NB4 (cell line): Measurements from ENCODE around the gene MYO7B.

Source experiments
- DNase-seq: peaks from one replicate; pipeline ENCODE4 v3.0.0; 2010; ENCODE audit warnings: low read depth
- H3K4me3 ChIP-seq: one replicate; pipeline ENCODE4 v1.5.1; 2011; ENCODE audit warnings: mild to moderate bottlenecking, low read depth, low read length, moderate library complexity
- CTCF ChIP-seq: IDR thresholded peaks from one replicate; pipeline ENCODE4 v1.5.1; 2012; ENCODE audit warnings: low read depth, low read length
- MAX ChIP-seq: IDR thresholded peaks from 2 replicates; pipeline ENCODE4 v1.6.1; 2011; ENCODE audit warnings: low read depth, low read length
- MYC ChIP-seq: IDR thresholded peaks from 2 replicates; pipeline ENCODE4 v1.6.1; 2011; ENCODE audit warnings: low read depth, low read length
- POLR2A ChIP-seq: IDR thresholded peaks from 2 replicates; pipeline ENCODE4 v1.6.1; 2011; ENCODE audit warnings: mild to moderate bottlenecking; ENCODE audit not compliant: insufficient read length; ENCODE audit errors: extremely low read depth

The MYO7B gene

GRCh38 chr2:127510073-127510472, 25.4 kb upstream of the MYO7B start:
- DNase-seq, result peak; percentile 30
- TF ChIP-seq MAX (no peak), CTCF (no peak), MYC (no peak), POLR2A (no peak)
- no peak overlapping the region for H3K4me3 ChIP-seq

- DNase-seq, result no peak
- H3K4me3 ChIP-seq, result no peak overlapping the region
- TF ChIP-seq CTCF (no peak), MAX (no peak), POLR2A (no peak), MYC (no peak)
These were observed 24.3 kb upstream of the MYO7B start for GRCh38 chr2:127511090-127511695.

- TF ChIP-seq MYC (no peak), POLR2A (no peak), MAX (no peak), CTCF (no peak)
- no peak overlapping the region for H3K4me3 ChIP-seq
- no peak for DNase-seq
These were observed 23.6 kb upstream of the MYO7B start for GRCh38 chr2:127511917-127512316.

- TF ChIP-seq MYC (no peak), POLR2A (no peak), CTCF (no peak), MAX (no peak)
- DNase-seq, result no peak
- H3K4me3 ChIP-seq, result no peak overlapping the region
These were observed 23.1 kb upstream of the MYO7B start for GRCh38 chr2:127512362-127512761.

GRCh38 chr2:127514076-127514475, 21.4 kb upstream of the MYO7B start:
- no peak for DNase-seq
- TF ChIP-seq CTCF (no peak), MAX (no peak), MYC (no peak), POLR2A (no peak)
- H3K4me3 ChIP-seq, result no peak overlapping the region

GRCh38 chr2:127514485-127514884, 21.0 kb upstream of the MYO7B start:
- H3K4me3 ChIP-seq, result no peak overlapping the region
- no peak for TF ChIP-seq POLR2A
- no peak for TF ChIP-seq MAX
- no peak for TF ChIP-seq CTCF
- TF ChIP-seq MYC, result no peak
- DNase-seq, result no peak
